Kidney epithelial cell (primary cell): Measurements from ENCODE around the gene OTUD7B. TPM values are rescaled to one million over a fixed set of nuclear protein-coding genes. Genes with fewer than 3 reads are reported as not detected.

ENCODE experiments used
- DNase-seq: peaks from one replicate; pipeline ENCODE4 v3.0.0-alpha.2; 2010; ENCODE audit warnings: low read depth
- H3K27me3 ChIP-seq: 2 replicates; pipeline ENCODE4 v1.6.0; 2011; ENCODE audit warnings: low read length; ENCODE audit not compliant: control insufficient read depth, insufficient read depth
- H3K36me3 ChIP-seq: 2 replicates; pipeline ENCODE4 v1.5.1; 2011; ENCODE audit warnings: low read length; ENCODE audit not compliant: control insufficient read depth, insufficient read depth
- H3K4me3 ChIP-seq: 2 replicates; pipeline ENCODE4 v1.5.1; 2011; ENCODE audit warnings: low read depth, mild to moderate bottlenecking, control low read depth, low read length
- CTCF ChIP-seq: IDR thresholded peaks from 2 replicates; pipeline ENCODE4 v1.5.1; 2011; ENCODE audit warnings: mild to moderate bottlenecking, moderate library complexity, low read length, control low read depth, inconsistent platforms; ENCODE audit not compliant: insufficient read depth, poor library complexity, severe bottlenecking
- total RNA-seq: library from RNA; depleted of rRNA; stranded (reverse); fragments of >200 nt; gene quantifications from 2 replicates; pipeline ENCODE4 v1.2.3, GENCODE V29; 2015

OTUD7B gene
- total RNA-seq, 1 donor from 2014 or later: 14.7 TPM

- H3K27me3 ChIP-seq: no peaks in the 10 kb centered on the region
- H3K4me3 ChIP-seq: no peak overlapping the region
- no peak for TF ChIP-seq CTCF
- H3K36me3 ChIP-seq: peaks cover 4% of the 10 kb centered on the region
- DNase-seq: no peak
Measured at GRCh38 chr1:149972547-149972946, 38.0 kb downstream of the OTUD7B start.

GRCh38 chr1:149967646-149968045 is 42.9 kb downstream of the OTUD7B start:
- peaks cover 7% of the 10 kb centered on the region for H3K36me3 ChIP-seq
- no peak for DNase-seq
- H3K27me3 ChIP-seq: no peaks in the 10 kb centered on the region
- TF ChIP-seq CTCF: no peak
- no peak overlapping the region for H3K4me3 ChIP-seq

DNA sequence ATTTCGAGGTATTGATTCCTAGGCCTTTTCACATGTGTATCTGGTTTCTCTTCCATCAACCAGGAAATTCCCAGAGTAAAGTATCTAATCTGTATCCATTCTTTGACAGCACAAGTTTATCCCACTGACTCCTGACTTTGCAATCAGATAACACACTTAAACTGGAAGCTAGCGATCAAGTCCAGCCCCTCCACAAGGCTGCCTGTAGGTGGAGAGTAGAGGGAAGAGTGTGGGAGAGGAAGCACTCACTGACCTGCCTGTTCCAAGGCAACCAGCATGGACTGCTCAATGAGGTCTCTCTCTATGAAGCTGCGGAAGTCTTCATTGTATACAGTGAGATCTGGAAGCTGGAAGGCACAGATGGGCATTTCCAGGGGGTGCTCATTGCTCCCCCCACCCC is 43.5 kb downstream of the OTUD7B start:
- DNase-seq: no peak
- Histone ChIP-seq H3K27me3 (no peaks in the 10 kb centered on the region), H3K36me3 (peaks cover 7% of the 10 kb centered on the region), H3K4me3 (no peak overlapping the region)
- TF ChIP-seq CTCF: no peak

- no peak for TF ChIP-seq CTCF
- Histone ChIP-seq H3K27me3 (no peaks in the 10 kb centered on the region), H3K4me3 (no peak overlapping the region), H3K36me3 (peaks cover 7% of the 10 kb centered on the region)
- no peak for DNase-seq
Measured at GRCh38 chr1:149966405-149966804, 44.1 kb downstream of the OTUD7B start.

DNA sequence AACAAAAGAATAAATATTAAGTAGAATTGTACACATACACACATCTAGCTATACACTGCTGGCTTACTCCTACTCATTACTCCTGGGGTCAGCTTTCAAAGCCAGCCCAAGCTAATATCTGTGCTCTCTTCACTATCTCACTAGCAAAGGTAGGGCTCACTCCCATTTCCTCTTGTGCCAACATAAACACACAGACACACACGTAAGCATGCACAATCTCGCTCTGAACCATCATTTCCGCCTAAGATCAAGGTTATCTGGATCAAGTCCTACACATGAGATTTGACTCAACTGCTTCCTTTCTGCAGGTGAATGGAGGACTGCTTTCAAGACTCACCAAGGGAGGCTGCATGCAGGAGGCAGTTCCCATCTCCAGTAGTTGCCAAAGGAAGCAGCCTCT is 45.1 kb downstream of the OTUD7B start:
- Histone ChIP-seq H3K4me3 (no peak overlapping the region), H3K27me3 (no peaks in the 10 kb centered on the region), H3K36me3 (peaks cover 3% of the 10 kb centered on the region)
- DNase-seq: no peak
- no peak for TF ChIP-seq CTCF

GRCh38 chr1:149963358-149963757 is 47.2 kb downstream of the OTUD7B start:
- no peak for DNase-seq
- TF ChIP-seq CTCF: no peak
- Histone ChIP-seq H3K27me3 (no peaks in the 10 kb centered on the region), H3K36me3 (peaks cover 6% of the 10 kb centered on the region), H3K4me3 (no peak overlapping the region)
